SK-N-MC (cell line): ENCODE data around the gene FER1L5.

ENCODE experiments used
- EZH2 ChIP-seq: fragments of 200-600 bp; sonication (generic); IDR thresholded peaks from one replicate; pipeline ENCODE4 v1.6.1; 2017; ENCODE audit warnings: antibody characterized with exemption
- FOXP2 ChIP-seq: optimal IDR thresholded peaks from 2 replicates; pipeline ENCODE3; 2011; ENCODE audit warnings: mild to moderate bottlenecking, moderate library complexity; ENCODE audit not compliant: insufficient read depth; ENCODE audit errors: extremely low read length, control extremely low read depth

- TF ChIP-seq EZH2 (no peak), FOXP2 (no peak)
Measured at GRCh38 chr2:96737831-96738230, 95.3 kb downstream of the FER1L5 start.
